DOHH2 (cell line): ENCODE measurements around the gene TOPBP1.

Experiments used
- EZH2phosphoT487 ChIP-seq: fragments of 200-600 bp; sonication (generic); IDR thresholded peaks from 2 replicates; pipeline ENCODE4 v1.6.1; 2017; ENCODE audit warnings: borderline replicate concordance, mild to moderate bottlenecking, antibody characterized with exemption, low read length, moderate library complexity, mixed read lengths
- TF ChIP-seq, protein P1 (sequence below): fragments of 200-600 bp; sonication (generic); IDR thresholded peaks from one replicate; pipeline ENCODE4 v1.5.1; 2014; ENCODE audit warnings: antibody characterized with exemption, mild to moderate bottlenecking, low read depth, low read length; ENCODE audit not compliant: poor library complexity, severe bottlenecking

DNA sequence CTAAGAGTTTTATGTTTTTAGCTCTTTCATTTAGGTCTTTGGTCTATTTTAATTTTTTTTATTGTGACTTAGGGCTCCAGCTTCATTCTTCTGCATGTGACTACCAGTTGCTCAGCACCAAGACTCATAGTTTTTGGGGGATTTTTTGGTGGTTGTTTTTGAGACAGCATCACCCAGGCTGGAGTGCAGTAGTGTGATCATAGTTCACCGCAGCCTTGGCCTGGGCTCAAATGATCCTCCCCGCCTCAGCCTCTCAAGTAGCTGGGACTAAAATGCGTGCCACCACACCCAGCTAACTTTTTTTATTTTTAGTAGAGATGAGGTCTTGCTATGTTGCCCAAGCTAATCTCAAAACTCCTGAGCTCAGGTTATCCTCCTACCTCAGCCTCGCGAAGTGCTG lies 68.9 kb downstream of the TOPBP1 start:
- TF ChIP-seq, protein P1, sequence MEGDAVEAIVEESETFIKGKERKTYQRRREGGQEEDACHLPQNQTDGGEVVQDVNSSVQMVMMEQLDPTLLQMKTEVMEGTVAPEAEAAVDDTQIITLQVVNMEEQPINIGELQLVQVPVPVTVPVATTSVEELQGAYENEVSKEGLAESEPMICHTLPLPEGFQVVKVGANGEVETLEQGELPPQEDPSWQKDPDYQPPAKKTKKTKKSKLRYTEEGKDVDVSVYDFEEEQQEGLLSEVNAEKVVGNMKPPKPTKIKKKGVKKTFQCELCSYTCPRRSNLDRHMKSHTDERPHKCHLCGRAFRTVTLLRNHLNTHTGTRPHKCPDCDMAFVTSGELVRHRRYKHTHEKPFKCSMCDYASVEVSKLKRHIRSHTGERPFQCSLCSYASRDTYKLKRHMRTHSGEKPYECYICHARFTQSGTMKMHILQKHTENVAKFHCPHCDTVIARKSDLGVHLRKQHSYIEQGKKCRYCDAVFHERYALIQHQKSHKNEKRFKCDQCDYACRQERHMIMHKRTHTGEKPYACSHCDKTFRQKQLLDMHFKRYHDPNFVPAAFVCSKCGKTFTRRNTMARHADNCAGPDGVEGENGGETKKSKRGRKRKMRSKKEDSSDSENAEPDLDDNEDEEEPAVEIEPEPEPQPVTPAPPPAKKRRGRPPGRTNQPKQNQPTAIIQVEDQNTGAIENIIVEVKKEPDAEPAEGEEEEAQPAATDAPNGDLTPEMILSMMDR, result no peak
- TF ChIP-seq EZH2phosphoT487, result no peak
